ENCODE results near the gene SSR3. TPM values are rescaled to one million over a fixed set of nuclear protein-coding genes. Genes with fewer than 3 reads are reported as not detected.
"Not testable (repeated sequence)": the region's sequence is repeated elsewhere in the genome, so short reads cannot be mapped to it uniquely, and the experiment has no call there.

SSR3 gene
- total and polyA plus RNA-seq, 2 of the 13 experiments (the other 11 are each of a cell fraction or from before 2014, with no cell fraction given): 229 to 325 TPM

DNA sequence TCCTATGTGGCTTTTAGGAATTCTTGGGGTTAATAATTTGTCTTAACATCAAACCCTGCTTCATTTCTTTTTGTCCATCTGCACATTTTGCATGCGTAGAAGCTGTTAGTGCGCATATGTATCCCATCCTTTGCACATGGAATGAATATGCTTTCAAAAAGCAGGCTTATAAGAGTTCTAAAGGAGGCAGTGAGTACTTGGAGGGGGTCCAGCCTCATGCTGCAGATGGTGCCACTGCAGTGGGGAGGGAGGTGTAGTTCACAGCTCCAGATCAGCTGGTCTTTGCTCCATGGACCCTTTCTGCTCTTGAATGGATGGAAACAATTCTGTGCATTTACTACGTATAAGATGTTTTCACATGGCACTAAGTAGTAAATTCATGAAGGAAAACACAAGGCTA, 20.7 kb upstream of the SSR3 start:
- in situ Hi-C loops (cut with HindIII; ENCODE audit: extremely low pct_ligation_motif_present, low pct_unique_long_range_greater_than_20kb): no loop called here
- Histone ChIP-seq H3K4me2 (ENCODE audit: low read depth, low read length) (no peak overlapping the region), H4K20me1 (ENCODE audit: insufficient read depth, low read length) (no peaks in the 10 kb centered on the region), H3K27me3 (ENCODE audit: control insufficient read depth in 1 of 2, insufficient read depth in 2 of 2, low read length in 2 of 2) (no peaks in the 10 kb centered on the region), H2AFZ (ENCODE audit: low read length) (no peak overlapping the region), H3K9me3 (ENCODE audit: low read length) (no peaks in the 10 kb centered on the region), H3K4me3 (replicated peaks in 1 of 3; ENCODE audit: insufficient read depth in 1 of 3, low read depth in 2 of 3, low read length in 3 of 3) (no peak overlapping the region), H3K79me2 (ENCODE audit: insufficient read depth, low read length) (no peaks in the 10 kb centered on the region), H3K27ac (ENCODE audit: extremely low read length, insufficient read depth, low read length) (no peak overlapping the region), H3K9ac (ENCODE audit: insufficient read depth, low read depth, low read length) (no peak overlapping the region), H3K4me1 (ENCODE audit: insufficient read depth, low read length) (no peaks in the 10 kb centered on the region), H3K36me3 (replicated peaks in 1 of 2; ENCODE audit: control insufficient read depth in 1 of 2, insufficient read depth in 2 of 2, low read length in 2 of 2) (no peaks in the 10 kb centered on the region)
- FAIRE-seq: no peak
- no peak for ATAC-seq
- intact Hi-C loops (cut with micrococcal nuclease; ENCODE audit: unreplicated experiment): no loop called here
- 55% methylated on average over 3 of the region's 3 CpGs for WGBS (ENCODE audit: low lambda C conversion rate)
- ChIA-PET POLR2A (no interaction called here), CTCF (ENCODE audit: low intra/inter-chr PET ratio, low total read pairs) (no interaction called here)
- no peak for DNase-seq (ENCODE audit: low spot score)
- BruUV-seq (replicated peaks): no TSS peak
- TF ChIP-seq, protein P1, sequence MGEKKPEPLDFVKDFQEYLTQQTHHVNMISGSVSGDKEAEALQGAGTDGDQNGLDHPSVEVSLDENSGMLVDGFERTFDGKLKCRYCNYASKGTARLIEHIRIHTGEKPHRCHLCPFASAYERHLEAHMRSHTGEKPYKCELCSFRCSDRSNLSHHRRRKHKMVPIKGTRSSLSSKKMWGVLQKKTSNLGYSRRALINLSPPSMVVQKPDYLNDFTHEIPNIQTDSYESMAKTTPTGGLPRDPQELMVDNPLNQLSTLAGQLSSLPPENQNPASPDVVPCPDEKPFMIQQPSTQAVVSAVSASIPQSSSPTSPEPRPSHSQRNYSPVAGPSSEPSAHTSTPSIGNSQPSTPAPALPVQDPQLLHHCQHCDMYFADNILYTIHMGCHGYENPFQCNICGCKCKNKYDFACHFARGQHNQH (CRISPR knock-in tag; IDR thresholded peaks at IDR 0.05): no peak
- TF ChIP-seq ELF1 (CRISPR knock-in tag; IDR thresholded peaks at IDR 0.05) (no peak), RELA (CRISPR knock-in tag; IDR thresholded peaks at IDR 0.05) (no peak)

- H2AFZ ChIP-seq (ENCODE audit: low read length); H4K20me1 ChIP-seq (ENCODE audit: insufficient read depth, low read length); POLR2A ChIA-PET; BruUV-seq (replicated peaks); H3K4me2 ChIP-seq (ENCODE audit: low read depth, low read length); FAIRE-seq; CTCF ChIA-PET (ENCODE audit: low intra/inter-chr PET ratio, low total read pairs); H3K9ac ChIP-seq (ENCODE audit: insufficient read depth, low read depth, low read length); H3K27ac ChIP-seq (ENCODE audit: extremely low read length, insufficient read depth, low read length); in situ Hi-C loops (cut with HindIII; ENCODE audit: extremely low pct_ligation_motif_present, low pct_unique_long_range_greater_than_20kb); H3K4me3 ChIP-seq (replicated peaks in 1 of 3; ENCODE audit: insufficient read depth in 1 of 3, low read depth in 2 of 3, low read length in 3 of 3); intact Hi-C loops (cut with micrococcal nuclease; ENCODE audit: unreplicated experiment); DNase-seq (ENCODE audit: low spot score); H3K36me3 ChIP-seq (replicated peaks in 1 of 2; ENCODE audit: control insufficient read depth in 1 of 2, insufficient read depth in 2 of 2, low read length in 2 of 2); ATAC-seq; H3K79me2 ChIP-seq (ENCODE audit: insufficient read depth, low read length); H3K4me1 ChIP-seq (ENCODE audit: insufficient read depth, low read length); H3K9me3 ChIP-seq (ENCODE audit: low read length); H3K27me3 ChIP-seq (ENCODE audit: control insufficient read depth in 1 of 2, insufficient read depth in 2 of 2, low read length in 2 of 2): not testable (repeated sequence)
- WGBS (ENCODE audit: low lambda C conversion rate): 24% methylated on average over 4 of the region's 4 CpGs
These were observed 15.0 kb upstream of the SSR3 start for GRCh38 chr3:156569881-156570280.

- H3K27ac ChIP-seq (ENCODE audit: extremely low read length, insufficient read depth, low read length); H3K4me1 ChIP-seq (ENCODE audit: insufficient read depth, low read length); H2AFZ ChIP-seq (ENCODE audit: low read length); POLR2A ChIA-PET; intact Hi-C loops (cut with micrococcal nuclease; ENCODE audit: unreplicated experiment); CTCF ChIA-PET (ENCODE audit: low intra/inter-chr PET ratio, low total read pairs); ATAC-seq; H4K20me1 ChIP-seq (ENCODE audit: insufficient read depth, low read length); H3K4me2 ChIP-seq (ENCODE audit: low read depth, low read length); FAIRE-seq; H3K36me3 ChIP-seq (replicated peaks in 1 of 2; ENCODE audit: control insufficient read depth in 1 of 2, insufficient read depth in 2 of 2, low read length in 2 of 2); DNase-seq (ENCODE audit: low spot score); BruUV-seq (replicated peaks); in situ Hi-C loops (cut with HindIII; ENCODE audit: extremely low pct_ligation_motif_present, low pct_unique_long_range_greater_than_20kb); H3K79me2 ChIP-seq (ENCODE audit: insufficient read depth, low read length); H3K9ac ChIP-seq (ENCODE audit: insufficient read depth, low read depth, low read length); H3K4me3 ChIP-seq (replicated peaks in 1 of 3; ENCODE audit: insufficient read depth in 1 of 3, low read depth in 2 of 3, low read length in 3 of 3); H3K9me3 ChIP-seq (ENCODE audit: low read length); H3K27me3 ChIP-seq (ENCODE audit: control insufficient read depth in 1 of 2, insufficient read depth in 2 of 2, low read length in 2 of 2): not testable (repeated sequence)
- WGBS (ENCODE audit: low lambda C conversion rate): 63% methylated on average over 7 of the region's 8 CpGs
These were observed 14.1 kb upstream of the SSR3 start for GRCh38 chr3:156569016-156569415.
